Ovary (tissue), 9 donors: ENCODE results near the gene TRMT1. TPM values are rescaled to one million over a fixed set of nuclear protein-coding genes. Genes with fewer than 3 reads are reported as not detected.

ENCODE experiments used
- DNase-seq, 5 donors: peaks; one replicate each; pipeline ENCODE4 v3.0.0-alpha.2; 2019 to 2020
- H3K27ac ChIP-seq, 2 donors: fragments of 200-600 bp; one replicate each; pipeline versions ENCODE4 v1.5.1 to v1.8.0; 2019 to 2022
- H3K27me3 ChIP-seq: fragments of 200-600 bp; one replicate; pipeline ENCODE4 v1.8.0; 2022
- H3K36me3 ChIP-seq: fragments of 200-600 bp; sonication (generic); one replicate; pipeline ENCODE4 v1.5.1; 2019
- H3K4me1 ChIP-seq: one replicate; pipeline ENCODE4 v1.8.1; 2013; ENCODE audit warnings: mild to moderate bottlenecking, moderate library complexity; ENCODE audit not compliant: insufficient read depth
- H3K4me3 ChIP-seq: fragments of 200-600 bp; sonication (generic); one replicate; pipeline ENCODE4 v1.5.1; 2017
- H3K9me3 ChIP-seq, 2 donors: fragments of 200-600 bp in 1 of 2; sonication (generic) in 1 of 2; one replicate each; pipeline versions ENCODE4 v1.5.1 to v1.8.1; 2013 to 2019; ENCODE audit warnings: mild to moderate bottlenecking in 1 of 2, moderate library complexity in 1 of 2
- EP300 ChIP-seq: sonication (generic); formaldehyde crosslinking; IDR thresholded peaks from one replicate; pipeline ENCODE4 v1.6.1; 2017; ENCODE audit warnings: antibody characterized with exemption
- POLR2A ChIP-seq: fragments of 450-650 bp; IDR thresholded peaks from one replicate; pipeline ENCODE4 v1.6.1; 2017; ENCODE audit warnings: antibody characterized with exemption, mild to moderate bottlenecking, moderate library complexity
- WGBS, 3 donors: extraction: QIAGEN DNeasy Blood & Tissue Kit in 1 of 3; methylation state at CpG; one replicate each; pipeline versions ENCODE4 v1.1.5 to v1.1.7; 2013 to 2017; 5-methylcytosine and 5-hydroxymethylcytosine counted together
- intact Hi-C, 4 donors: fragments of 100-400 bp; cut with DNase I; formaldehyde crosslinking; loops; one replicate each; pipeline versions ENCODE4 v1.11.0 to v1.15.1; 2022 to 2023
- polyA plus RNA-seq, 2 donors: library from polyadenylated mRNA; stranded (reverse); fragments of 200-250 nt in 1 of 2; fragments of 350-450 nt in 1 of 2; fragmentation: Illumina TruSeq in 1 of 2; extraction: RNeasy Lipid Tissue Mini Kit (QIAGEN cat#74804) in 1 of 2; gene quantifications; one replicate each; pipeline ENCODE4 v1.2.3, GENCODE V29; 2013 to 2014
- total RNA-seq, 7 donors: library from RNA; depleted of rRNA in 2 of 7; stranded (reverse); fragments of >200 nt in 2 of 7; fragmentation: NEBNext Ultra II Directional in 3 of 7; extraction: Animal tissue kit (Norgen Biotek cat#: 25700) in 3 of 7; gene quantifications; one replicate each; pipeline versions ENCODE4 v1.1.0 to v1.2.4, GENCODE V29; 2016 to 2023
- TF ChIP-seq, protein P1 (sequence below), 3 donors: fragments of 450-650 bp in 2 of 3; fragments of 200-600 bp in 1 of 3; IDR thresholded peaks; one replicate each; pipeline versions ENCODE4 v1.5.1 to v1.8.0; 2016 to 2022; ENCODE audit warnings: antibody characterized with exemption in 3 of 3, mild to moderate bottlenecking in 1 of 3
- donor health status: DM: no; HTN: no; CAD: no; lungs with moderate emphysema.
- donor health status: DM: no; HTN: no; CAD: no.
- donor health status: Bipolar disorder and iron deficiency.
- donor health status: DM: yes; HTN: yes; CAD: no.
- donor health status: DM: no; HTN: no; CAD: no.
- donor health status: DM: yes; HTN: yes; CAD: no.

Gene TRMT1
- total and polyA plus RNA-seq, 9 donors = 7.6 to 54.8 (median 37.2) TPM

GRCh38 chr19:13087795-13088537, 28.6 kb downstream of the TRMT1 start:
- no peaks in the 10 kb centered on the region for H3K27me3 ChIP-seq
- TF ChIP-seq POLR2A (no peak), EP300 (no peak)
- TF ChIP-seq, protein P1, sequence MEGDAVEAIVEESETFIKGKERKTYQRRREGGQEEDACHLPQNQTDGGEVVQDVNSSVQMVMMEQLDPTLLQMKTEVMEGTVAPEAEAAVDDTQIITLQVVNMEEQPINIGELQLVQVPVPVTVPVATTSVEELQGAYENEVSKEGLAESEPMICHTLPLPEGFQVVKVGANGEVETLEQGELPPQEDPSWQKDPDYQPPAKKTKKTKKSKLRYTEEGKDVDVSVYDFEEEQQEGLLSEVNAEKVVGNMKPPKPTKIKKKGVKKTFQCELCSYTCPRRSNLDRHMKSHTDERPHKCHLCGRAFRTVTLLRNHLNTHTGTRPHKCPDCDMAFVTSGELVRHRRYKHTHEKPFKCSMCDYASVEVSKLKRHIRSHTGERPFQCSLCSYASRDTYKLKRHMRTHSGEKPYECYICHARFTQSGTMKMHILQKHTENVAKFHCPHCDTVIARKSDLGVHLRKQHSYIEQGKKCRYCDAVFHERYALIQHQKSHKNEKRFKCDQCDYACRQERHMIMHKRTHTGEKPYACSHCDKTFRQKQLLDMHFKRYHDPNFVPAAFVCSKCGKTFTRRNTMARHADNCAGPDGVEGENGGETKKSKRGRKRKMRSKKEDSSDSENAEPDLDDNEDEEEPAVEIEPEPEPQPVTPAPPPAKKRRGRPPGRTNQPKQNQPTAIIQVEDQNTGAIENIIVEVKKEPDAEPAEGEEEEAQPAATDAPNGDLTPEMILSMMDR (IDR thresholded peaks at IDR 0.05) = no peak
- 85 to 88% (median 86%) methylated on average over 37 of the region's 37 CpGs for WGBS, 3 donors
- DNase-seq = peak in 2 of 5 donors; percentile 33 to 36
- no peaks in the 10 kb centered on the region for H3K9me3 ChIP-seq
- peaks cover 28% of the 10 kb centered on the region for H3K4me1 ChIP-seq
- no peaks in the 10 kb centered on the region for H3K36me3 ChIP-seq
- H3K4me3 ChIP-seq = no peak overlapping the region
- intact Hi-C loops = no loop called here
- no peak overlapping the region for H3K27ac ChIP-seq

DNA sequence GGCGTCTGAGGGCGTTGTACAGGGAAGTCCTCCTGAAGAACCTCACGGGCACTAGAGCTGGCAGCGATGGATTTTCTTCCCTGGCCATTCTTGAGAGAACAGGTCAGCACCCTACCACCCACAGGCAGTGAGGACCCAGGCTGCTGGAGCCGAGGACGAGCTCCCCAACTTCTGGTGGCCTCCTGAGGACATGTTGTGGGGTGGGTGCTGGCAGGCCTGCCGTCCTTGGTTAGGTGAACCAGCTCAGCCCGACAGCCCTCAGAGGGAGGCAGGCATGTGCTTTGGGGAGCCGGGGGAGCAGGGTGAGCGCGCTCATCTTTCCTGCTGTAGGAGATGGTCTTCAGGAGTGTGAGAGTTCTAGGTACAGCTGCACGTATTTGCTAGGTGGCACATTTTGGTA, 29.2 kb downstream of the TRMT1 start:
- no peak overlapping the region for H3K27ac ChIP-seq
- no peak overlapping the region for H3K4me3 ChIP-seq
- peak in 1 of 5 donors; percentile 21 for DNase-seq
- intact Hi-C loops = no loop called here
- WGBS, 3 donors = 82 to 84% (median 83%) methylated on average over 12 of the region's 12 CpGs
- TF ChIP-seq, protein P1 (IDR thresholded peaks at IDR 0.05) = no peak
- TF ChIP-seq EP300 = no peak
- TF ChIP-seq POLR2A = no peak
- H3K27me3 ChIP-seq = no peaks in the 10 kb centered on the region
- H3K36me3 ChIP-seq = no peaks in the 10 kb centered on the region
- peaks cover 24% of the 10 kb centered on the region for H3K4me1 ChIP-seq
- H3K9me3 ChIP-seq = no peaks in the 10 kb centered on the region

DNA sequence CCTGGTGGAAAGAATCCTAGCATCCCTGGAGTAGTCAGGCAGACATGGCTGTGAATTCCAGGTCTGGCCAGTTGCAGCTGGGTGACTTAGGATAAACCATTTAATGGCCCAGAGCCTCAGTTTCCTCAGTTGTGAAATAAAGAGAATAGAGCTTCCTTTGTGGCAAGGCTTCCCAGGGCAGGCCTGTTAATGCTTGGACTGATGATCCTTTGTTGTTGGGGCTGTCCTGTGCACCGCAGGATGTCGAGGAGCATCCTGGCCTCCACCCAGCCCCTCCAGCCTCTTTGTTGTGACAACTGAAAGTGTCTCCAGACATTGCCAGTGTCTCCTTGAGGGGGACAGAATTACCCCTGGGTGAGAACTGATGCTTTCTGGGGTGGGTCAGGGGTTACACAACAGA, 30.2 kb downstream of the TRMT1 start:
- no peak overlapping the region for H3K27ac ChIP-seq
- no peak for DNase-seq
- H3K9me3 ChIP-seq = no peaks in the 10 kb centered on the region
- no peaks in the 10 kb centered on the region for H3K36me3 ChIP-seq
- 68 to 91% (median 85%) methylated on average over 2 of the region's 2 CpGs for WGBS, 3 donors
- no peak overlapping the region for H3K4me3 ChIP-seq
- intact Hi-C loops = no loop called here
- TF ChIP-seq, protein P1 (IDR thresholded peaks at IDR 0.05) = no peak
- no peak for TF ChIP-seq EP300
- no peak for TF ChIP-seq POLR2A
- H3K4me1 ChIP-seq = peaks cover 17% of the 10 kb centered on the region
- no peaks in the 10 kb centered on the region for H3K27me3 ChIP-seq

DNA sequence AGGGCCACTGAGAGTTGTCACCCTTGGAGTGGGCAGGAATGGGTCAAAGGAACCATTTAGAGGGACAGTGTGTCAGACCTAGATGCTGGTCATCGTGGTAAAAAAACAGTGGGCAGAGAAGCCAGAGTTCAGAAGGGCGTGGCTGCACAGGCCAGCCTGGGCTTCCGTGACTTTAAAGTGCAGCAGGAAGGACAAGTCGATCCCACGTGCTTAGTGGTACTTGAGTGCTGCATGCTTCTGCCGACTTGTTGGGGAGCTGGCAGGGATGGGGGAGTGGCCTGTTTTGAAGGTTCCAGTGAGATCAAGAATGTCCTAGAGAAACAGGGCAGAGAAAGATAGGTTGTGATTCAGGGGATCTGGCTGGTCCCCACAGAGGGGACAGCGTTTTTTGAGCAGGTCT, 30.9 kb downstream of the TRMT1 start:
- Histone ChIP-seq H3K27me3 (no peaks in the 10 kb centered on the region), H3K36me3 (no peaks in the 10 kb centered on the region), H3K4me3 (no peak overlapping the region), H3K27ac (no peak overlapping the region), H3K4me1 (peaks cover 12% of the 10 kb centered on the region), H3K9me3 (no peaks in the 10 kb centered on the region)
- TF ChIP-seq POLR2A (no peak), EP300 (no peak)
- TF ChIP-seq, protein P1 (IDR thresholded peaks at IDR 0.05) = no peak
- WGBS, 3 donors = 49 to 54% (median 50%) methylated on average over 7 of the region's 7 CpGs
- intact Hi-C loops = no loop called here
- no peak for DNase-seq
